PC-3 (cell line): ENCODE measurements around the gene SVOPL.

ENCODE experiments used
- CTCF ChIP-seq: fragments of 300-600 bp; sonication (generic); conservative IDR thresholded peaks from 2 replicates; pipeline ENCODE4 v1.5.1; 2017; ENCODE audit warnings: antibody characterized with exemption, low read depth, mild to moderate bottlenecking, low read length
- EZH2 ChIP-seq: fragments of 300-600 bp; sonication (generic); IDR thresholded peaks from one replicate; pipeline ENCODE4 v1.6.1; 2017; ENCODE audit warnings: antibody characterized with exemption, mild to moderate bottlenecking, low read length; ENCODE audit not compliant: unreplicated experiment

- TF ChIP-seq CTCF (no peak), EZH2 (no peak)
These were observed 68.8 kb downstream of the SVOPL start for GRCh38 chr7:138632384-138632783.
